ENCODE measurements around the gene LCE1E. TPM values are rescaled to one million over a fixed set of nuclear protein-coding genes. Genes with fewer than 3 reads are reported as not detected.

The LCE1E gene
- total RNA-seq, 1 donor from 2014 or later = not detected

GRCh38 chr1:152806576-152806975 lies 20.5 kb downstream of the LCE1E start, which contains the start of gene LCE1C:
LCE1C (minus strand) TSS chr1:152806651; CDS start chr1:152805478, 1,173 bp downstream.
- peaks cover 2% of the 10 kb centered on the region for H3K36me3 Mint-ChIP-seq (ENCODE audit: low read depth)
- no peak within 1 kb of the TSS for H3K4me3 Mint-ChIP-seq
- no peak for DNase-seq (ENCODE audit: low read depth, low spot score)
- TF ChIP-seq CTCF (conservative IDR thresholded peaks at IDR 0.05) = no peak
- H3K9me3 Mint-ChIP-seq = peaks cover 21% of the 10 kb centered on the region
- H3K27ac Mint-ChIP-seq (ENCODE audit: unreplicated experiment) = no peak within 1 kb of the TSS
- no peaks in the 10 kb centered on the region for H3K4me1 Mint-ChIP-seq
- H3K27me3 Mint-ChIP-seq (ENCODE audit: low read depth) = no peaks in the 10 kb centered on the region

- TF ChIP-seq CTCF (conservative IDR thresholded peaks at IDR 0.05) = no peak
- H3K36me3 Mint-ChIP-seq (ENCODE audit: low read depth) = no peaks in the 10 kb centered on the region
- no peaks in the 10 kb centered on the region for H3K4me1 Mint-ChIP-seq
- H3K9me3 Mint-ChIP-seq = peaks cover 27% of the 10 kb centered on the region
- no peak overlapping the region for H3K27ac Mint-ChIP-seq (ENCODE audit: unreplicated experiment)
- no peak overlapping the region for H3K4me3 Mint-ChIP-seq
- H3K27me3 Mint-ChIP-seq (ENCODE audit: low read depth) = no peaks in the 10 kb centered on the region
- DNase-seq (ENCODE audit: low read depth, low spot score) = no peak
These were observed 25.0 kb downstream of the LCE1E start for GRCh38 chr1:152811050-152811449.

GRCh38 chr1:152811671-152812070 lies 25.6 kb downstream of the LCE1E start, which contains the start of gene LCE1B:
LCE1B (plus strand) TSS chr1:152811971; CDS start chr1:152812447, 476 bp downstream.
- no peaks in the 10 kb centered on the region for H3K36me3 Mint-ChIP-seq (ENCODE audit: low read depth)
- peaks cover 29% of the 10 kb centered on the region for H3K9me3 Mint-ChIP-seq
- no peaks in the 10 kb centered on the region for H3K4me1 Mint-ChIP-seq
- no peak for TF ChIP-seq CTCF (conservative IDR thresholded peaks at IDR 0.05)
- H3K27me3 Mint-ChIP-seq (ENCODE audit: low read depth) = no peaks in the 10 kb centered on the region
- no peak within 1 kb of the TSS for H3K27ac Mint-ChIP-seq (ENCODE audit: unreplicated experiment)
- no peak within 1 kb of the TSS for H3K4me3 Mint-ChIP-seq
- no peak for DNase-seq (ENCODE audit: low read depth, low spot score)

- Mint-ChIP-seq H3K9me3 (peaks cover 32% of the 10 kb centered on the region), H3K36me3 (ENCODE audit: low read depth) (peaks cover 4% of the 10 kb centered on the region), H3K27ac (ENCODE audit: unreplicated experiment) (no peak overlapping the region), H3K27me3 (ENCODE audit: low read depth) (no peaks in the 10 kb centered on the region), H3K4me3 (no peak overlapping the region), H3K4me1 (no peaks in the 10 kb centered on the region)
- no peak for TF ChIP-seq CTCF (conservative IDR thresholded peaks at IDR 0.05)
- no peak for DNase-seq (ENCODE audit: low read depth, low spot score)
These were observed 31.3 kb downstream of the LCE1E start for GRCh38 chr1:152817309-152817708.

- H3K9me3 Mint-ChIP-seq = peaks cover 26% of the 10 kb centered on the region
- no peaks in the 10 kb centered on the region for H3K4me1 Mint-ChIP-seq
- H3K36me3 Mint-ChIP-seq (ENCODE audit: low read depth) = peaks cover 10% of the 10 kb centered on the region
- H3K27me3 Mint-ChIP-seq (ENCODE audit: low read depth) = no peaks in the 10 kb centered on the region
- no peak overlapping the region for H3K4me3 Mint-ChIP-seq
- no peak for TF ChIP-seq CTCF (conservative IDR thresholded peaks at IDR 0.05)
- no peak for DNase-seq (ENCODE audit: low read depth, low spot score)
- H3K27ac Mint-ChIP-seq (ENCODE audit: unreplicated experiment) = no peak overlapping the region
These were observed 37.2 kb downstream of the LCE1E start for GRCh38 chr1:152823294-152823693.

Measured in neural crest cell (in vitro differentiated cells).